GM21360 (cell line): ENCODE results near the gene KIDINS220.
"Not testable (repeated sequence)": the region's sequence is repeated elsewhere in the genome, so short reads cannot be mapped to it uniquely, and the experiment has no call there.

ENCODE experiments used
- ATAC-seq: cut with Tn5 transposase; IDR thresholded peaks from one replicate; pipeline ENCODE4 v1.9.1; 2021; ENCODE audit warnings: mild to moderate bottlenecking, moderate library complexity; ENCODE audit not compliant: unreplicated experiment

Gene KIDINS220

DNA sequence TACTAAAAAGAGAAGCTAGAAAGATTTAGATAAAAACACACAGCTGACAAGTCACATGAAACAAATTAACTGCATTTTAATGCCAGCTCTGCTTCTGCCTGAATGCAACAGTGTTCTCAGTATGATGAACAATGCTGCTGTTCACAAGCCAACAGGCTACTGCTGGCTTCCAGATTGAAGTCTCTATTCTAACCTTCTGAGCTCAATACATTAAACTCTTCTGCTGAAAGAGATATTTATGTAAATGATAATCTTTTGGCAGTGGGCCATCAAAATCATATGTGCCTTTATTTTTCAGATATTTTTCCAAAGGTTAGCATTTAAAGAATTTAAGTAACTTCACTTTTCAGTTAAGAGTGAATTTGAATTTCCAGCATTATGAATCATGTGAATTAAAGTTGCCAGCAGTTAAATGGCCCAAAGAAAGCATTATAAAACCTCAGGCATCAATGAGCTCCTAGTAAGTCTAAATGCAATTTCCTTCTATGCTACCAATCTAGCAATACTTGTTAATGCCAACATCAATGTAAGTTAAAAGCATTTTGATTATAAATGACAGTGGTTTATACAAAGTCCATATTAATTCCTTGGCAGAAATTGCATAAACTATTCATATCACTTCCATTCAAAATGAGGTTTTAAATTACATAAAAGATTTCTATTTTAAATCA, 83.2 kb downstream of the KIDINS220 start:
- ATAC-seq: no peak

GRCh38 chr2:8753609-8754008, 83.8 kb downstream of the KIDINS220 start:
- ATAC-seq: no peak

DNA sequence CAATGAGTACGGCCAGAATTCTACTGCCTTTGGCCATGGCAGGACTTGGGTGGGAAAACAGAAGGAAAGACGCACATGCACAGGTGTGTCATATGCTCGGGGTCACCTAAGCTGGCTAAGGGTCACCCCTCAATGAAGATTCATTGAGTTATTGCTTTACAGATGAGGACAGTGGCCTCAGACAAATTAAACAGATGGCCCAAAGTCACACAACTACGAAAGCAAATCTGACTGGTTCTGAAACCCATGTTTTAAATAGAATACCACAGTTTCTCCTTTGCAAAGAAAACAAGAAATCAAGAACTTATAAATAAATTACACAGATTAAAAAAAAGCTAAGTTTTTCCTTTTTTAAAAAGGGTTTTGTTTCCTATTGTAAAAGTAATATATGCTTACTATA, 85.0 kb downstream of the KIDINS220 start:
- ATAC-seq: no peak

DNA sequence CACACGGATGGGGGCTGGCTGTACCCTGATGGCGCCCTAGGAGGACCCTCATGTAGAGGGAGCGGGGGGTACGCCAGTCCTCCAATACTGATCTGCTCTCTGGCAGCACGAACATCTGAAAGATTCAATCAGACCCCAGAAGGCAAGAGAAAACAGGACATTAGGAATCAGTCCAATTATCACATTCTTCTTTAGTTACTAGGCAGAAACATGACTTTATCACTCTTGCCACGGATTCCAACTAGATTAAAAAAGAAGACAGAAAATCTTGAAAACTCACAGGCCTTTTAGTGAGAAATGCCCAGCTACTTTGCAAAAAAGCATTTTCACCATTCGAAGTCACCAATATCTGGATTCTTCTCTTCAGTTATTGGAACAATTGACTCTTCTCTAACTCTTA, 87.2 kb downstream of the KIDINS220 start:
- ATAC-seq: no peak

GRCh38 chr2:8743261-8743660, 94.2 kb downstream of the KIDINS220 start:
- ATAC-seq: no peak

DNA sequence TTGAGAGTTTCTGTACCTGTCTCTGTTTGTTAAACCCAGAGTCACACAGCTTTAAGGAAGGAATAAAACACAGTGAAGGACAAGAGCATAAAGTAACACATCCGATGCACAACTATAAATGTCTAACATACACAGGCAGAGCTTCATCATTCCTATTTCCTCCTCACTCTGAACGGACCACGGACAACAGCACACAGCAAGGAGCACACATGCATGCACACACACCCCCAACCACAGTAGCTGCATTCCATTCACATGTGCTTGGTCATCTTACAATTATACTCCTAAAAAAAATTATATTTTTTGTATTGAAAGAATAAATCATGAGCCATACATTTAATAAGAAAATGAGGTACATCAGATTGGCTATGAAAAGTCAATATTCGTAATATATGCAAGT, 97.3 kb downstream of the KIDINS220 start:
- no peak for ATAC-seq

- ATAC-seq: no peak
Observed at GRCh38 chr2:8737571-8738175, 99.7 kb downstream of the KIDINS220 start.

DNA sequence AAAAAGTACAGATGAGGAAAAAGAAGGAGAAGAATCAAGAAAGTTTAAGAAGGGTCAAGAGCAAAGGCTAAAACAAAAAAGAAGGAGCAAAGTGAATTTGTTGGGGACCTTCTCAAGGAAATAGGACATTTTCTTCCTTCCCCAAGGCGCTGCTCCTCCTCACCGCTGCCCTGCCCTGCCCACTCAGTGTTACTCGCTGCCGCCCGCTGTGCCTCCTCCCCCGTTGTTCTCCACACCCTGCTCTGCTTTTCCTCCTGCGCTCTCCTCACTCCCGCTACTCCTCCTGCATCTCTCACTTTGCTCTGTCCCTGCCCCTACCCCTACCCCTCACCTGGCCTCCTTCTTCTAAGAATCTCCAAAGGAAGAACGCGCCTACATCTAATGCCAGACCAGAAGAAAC, 104.8 kb downstream of the KIDINS220 start:
- ATAC-seq: no peak

GRCh38 chr2:8729939-8730338, 107.5 kb downstream of the KIDINS220 start:
- ATAC-seq: no peak

DNA sequence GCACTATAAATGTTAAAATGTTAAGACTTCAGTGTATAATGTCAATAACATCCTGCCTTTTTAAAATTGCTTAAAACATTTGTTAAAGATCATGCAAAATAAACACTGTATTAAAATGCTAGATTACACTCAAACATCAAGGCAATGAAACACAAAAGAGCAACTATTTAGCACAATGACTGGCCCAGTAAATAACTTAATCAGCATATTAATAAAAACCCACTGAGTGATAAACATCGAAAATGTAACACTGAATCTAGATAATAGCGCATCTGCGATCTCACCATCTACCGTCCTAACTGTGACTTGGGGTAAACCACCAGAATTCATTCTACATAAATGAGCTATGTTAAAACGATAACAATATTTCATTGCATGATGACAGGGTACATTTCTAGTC, 108.3 kb downstream of the KIDINS220 start:
- not testable (repeated sequence) for ATAC-seq

DNA sequence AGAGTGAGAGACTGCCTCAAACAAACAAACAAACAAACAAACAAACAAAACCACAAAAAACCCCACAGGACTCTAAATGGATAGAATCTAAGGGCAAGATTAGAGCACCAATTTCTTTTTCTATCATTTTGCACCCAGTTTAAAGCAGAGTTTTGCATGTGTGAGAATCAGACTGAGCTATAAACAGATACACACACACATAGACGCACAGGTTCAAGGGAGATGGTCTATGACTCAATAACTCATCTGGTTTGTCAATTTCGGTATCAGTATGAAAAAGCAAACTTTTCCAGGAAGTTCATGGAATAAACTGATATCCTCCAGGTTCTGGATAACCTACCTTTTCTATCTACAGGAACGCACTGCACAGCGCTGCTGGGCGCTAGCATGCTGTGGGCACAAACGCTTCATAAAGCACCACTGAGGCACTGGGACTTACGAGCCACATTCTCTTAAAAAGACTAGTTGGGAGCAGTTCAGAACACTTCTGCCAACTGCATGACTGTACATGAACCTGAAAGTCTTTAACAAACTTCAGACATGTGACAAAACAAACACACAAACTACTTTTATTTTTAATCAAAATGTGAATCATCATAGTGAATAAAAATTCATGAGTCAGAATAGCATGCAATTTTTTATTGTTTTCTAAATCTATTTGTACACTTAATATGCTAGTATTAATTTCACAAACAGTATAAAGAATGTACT, 109.0 kb downstream of the KIDINS220 start:
- ATAC-seq: no peak

- ATAC-seq: no peak
Observed at GRCh38 chr2:8725838-8726237, 111.6 kb downstream of the KIDINS220 start.

GRCh38 chr2:8722986-8723385, 114.4 kb downstream of the KIDINS220 start:
- no peak for ATAC-seq

GRCh38 chr2:8721410-8721809, 116.0 kb downstream of the KIDINS220 start:
- ATAC-seq: no peak

DNA sequence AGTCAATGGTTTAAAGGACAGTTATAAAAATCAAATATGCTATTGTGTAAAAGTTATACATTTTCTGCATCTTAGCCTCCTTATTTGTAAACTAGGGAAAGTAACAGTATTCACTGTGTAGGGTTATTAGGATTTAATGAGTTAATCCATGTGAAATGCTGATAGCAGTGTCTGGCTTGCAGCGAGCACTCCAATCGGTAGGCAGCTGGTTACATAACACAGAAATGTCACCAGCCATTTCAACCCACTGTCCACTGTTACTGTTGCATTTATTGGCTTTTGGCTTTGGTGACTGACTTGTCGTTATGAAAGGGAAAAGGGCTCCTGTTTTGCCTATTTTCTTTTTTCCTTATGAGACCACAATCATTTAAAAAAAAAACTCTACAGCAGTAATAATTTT, 116.7 kb downstream of the KIDINS220 start:
- no peak for ATAC-seq

- ATAC-seq: no peak
Observed at GRCh38 chr2:8719528-8719927, 117.9 kb downstream of the KIDINS220 start.

DNA sequence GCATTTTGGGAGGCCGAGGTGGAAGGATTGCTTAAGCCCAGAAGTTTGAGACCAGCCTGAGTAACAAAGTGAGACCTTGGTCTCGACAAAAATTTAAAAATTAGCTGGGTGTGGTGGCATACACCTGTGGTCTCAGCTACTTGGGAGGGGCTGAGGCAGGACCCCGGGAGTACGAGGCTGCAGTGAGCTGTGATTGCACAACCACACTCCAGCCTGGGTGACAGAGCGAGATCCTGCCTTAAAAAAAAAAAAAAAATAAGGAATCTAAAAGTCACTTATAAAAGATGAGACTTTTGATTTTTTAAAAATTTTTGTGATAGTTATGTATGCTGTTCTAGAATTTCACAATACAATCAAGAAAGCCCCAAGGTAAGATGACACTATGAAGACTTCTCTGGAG, 122.4 kb downstream of the KIDINS220 start:
- no peak for ATAC-seq

DNA sequence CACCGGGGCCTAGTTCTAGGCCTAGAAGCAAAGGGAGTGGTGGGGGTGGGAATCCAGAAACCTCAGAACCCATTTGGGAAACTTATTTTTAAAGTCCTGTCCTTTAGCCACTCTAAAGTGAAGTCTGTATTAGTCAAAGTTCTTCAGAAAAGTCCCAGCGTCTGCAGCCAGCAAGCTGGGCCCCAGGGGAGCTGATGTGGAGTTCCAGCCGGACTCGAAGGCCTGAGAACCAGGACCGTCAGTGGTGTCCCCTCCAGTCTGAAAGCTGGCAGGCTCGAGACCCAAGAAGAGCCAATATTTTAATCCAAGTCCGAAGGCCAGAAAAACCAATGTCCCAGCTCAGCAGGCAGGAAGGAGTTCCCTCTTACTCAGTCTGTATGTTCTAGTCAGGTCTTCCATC, 123.1 kb downstream of the KIDINS220 start:
- ATAC-seq: no peak

DNA sequence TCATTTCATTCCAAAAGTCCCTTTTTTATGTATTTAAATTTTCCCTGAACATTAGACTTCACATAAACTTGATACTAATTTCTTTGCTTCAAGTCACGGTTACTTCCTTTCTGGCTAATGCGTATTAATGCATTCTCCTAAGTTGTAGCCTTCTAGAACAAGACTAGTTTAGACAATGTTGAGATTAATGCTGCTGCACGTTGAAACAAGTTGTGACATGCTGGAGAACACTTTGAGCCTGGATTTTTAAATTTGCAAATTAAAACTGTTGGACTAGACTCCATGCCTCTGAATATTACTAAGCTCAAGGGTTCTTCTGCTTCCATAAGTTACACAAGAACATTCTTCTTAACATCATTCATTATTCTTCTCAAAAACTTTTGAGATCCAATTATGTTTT, 126.5 kb downstream of the KIDINS220 start:
- no peak for ATAC-seq

DNA sequence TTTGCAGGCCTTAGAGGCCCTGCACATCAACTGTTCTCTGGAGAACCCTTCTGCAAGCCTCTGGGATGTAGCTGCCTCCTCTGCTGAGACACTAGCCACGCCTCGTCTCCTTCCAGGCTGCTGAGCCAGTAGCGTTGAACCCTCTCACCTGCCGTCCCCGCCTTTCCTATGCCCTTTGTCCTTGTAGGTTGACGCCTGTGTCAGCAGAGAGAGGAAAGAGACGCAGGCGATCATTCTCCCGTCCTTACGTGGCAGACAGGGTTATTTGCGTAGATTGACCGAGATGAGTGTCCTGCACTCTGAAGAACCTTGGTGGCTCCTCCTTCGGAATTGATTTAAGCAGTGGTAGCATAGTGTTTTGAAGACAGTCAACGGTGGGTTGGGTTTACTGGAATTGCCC, 127.8 kb downstream of the KIDINS220 start:
- ATAC-seq: no peak

- ATAC-seq: no peak
Observed at GRCh38 chr2:8704906-8705305, 132.5 kb downstream of the KIDINS220 start.

GRCh38 chr2:8701681-8702379, 135.6 kb downstream of the KIDINS220 start:
- no peak for ATAC-seq
